ENCODE measurements around the gene ACSF2. TPM values are rescaled to one million over a fixed set of nuclear protein-coding genes. Genes with fewer than 3 reads are reported as not detected.

Gene ACSF2
- total and polyA plus RNA-seq, 8 donors, result 8.5 to 61.2 (median 22.5) TPM

- intact Hi-C loops (cut with DNase I), result no loop called here
- FAIRE-seq, result no peak
- 85 to 87% methylated on average over 14 of the region's 14 CpGs for WGBS, 2 donors
- no peak for TF ChIP-seq CTCF (IDR thresholded peaks at IDR 0.05)
- ATAC-seq, result no peak
- Histone ChIP-seq H3K4me1 (no peaks in the 10 kb centered on the region), H3K9me3 (no peaks in the 10 kb centered on the region), H3K36me3 (no peaks in the 10 kb centered on the region), H3K27ac (no peak overlapping the region), H3K4me3 (no peak overlapping the region), H3K27me3 (no peaks in the 10 kb centered on the region)
- DNase-seq, result peak in 1 of 6 donors; percentile 4
These were observed 35.6 kb downstream of the ACSF2 start for GRCh38 chr17:50461550-50462132.

- intact Hi-C loops (cut with DNase I), result no loop called here
- Histone ChIP-seq H3K36me3 (no peaks in the 10 kb centered on the region), H3K4me3 (no peak overlapping the region), H3K27me3 (no peaks in the 10 kb centered on the region), H3K4me1 (no peaks in the 10 kb centered on the region), H3K9me3 (no peaks in the 10 kb centered on the region), H3K27ac (no peak overlapping the region)
- 37 to 53% methylated on average over 9 of the region's 9 CpGs for WGBS, 2 donors
- no peak for TF ChIP-seq CTCF (IDR thresholded peaks at IDR 0.05)
- FAIRE-seq, result no peak
- ATAC-seq, result peak in 1 of 4 donors; percentile 6
- DNase-seq, result peak in 1 of 6 donors; percentile 19
These were observed 36.4 kb downstream of the ACSF2 start for GRCh38 chr17:50462446-50462845.

- no peak for FAIRE-seq
- 93 to 94% methylated on average over 3 of the region's 3 CpGs for WGBS, 2 donors
- no peaks in the 10 kb centered on the region for H3K36me3 ChIP-seq
- no peaks in the 10 kb centered on the region for H3K27me3 ChIP-seq
- no peak for ATAC-seq
- H3K4me1 ChIP-seq, result no peaks in the 10 kb centered on the region
- intact Hi-C loops (cut with DNase I), result no loop called here
- no peak overlapping the region for H3K27ac ChIP-seq
- no peak overlapping the region for H3K4me3 ChIP-seq
- no peaks in the 10 kb centered on the region for H3K9me3 ChIP-seq
- DNase-seq, result no peak
- TF ChIP-seq CTCF (IDR thresholded peaks at IDR 0.05), result no peak
These were observed 38.1 kb downstream of the ACSF2 start for GRCh38 chr17:50464121-50464520.

- FAIRE-seq (no peak), DNase-seq (peak in 1 of 6 donors; percentile 20), ATAC-seq (no peak)
- TF ChIP-seq CTCF (IDR thresholded peaks at IDR 0.05), result no peak
- Histone ChIP-seq H3K9me3 (no peaks in the 10 kb centered on the region), H3K4me3 (no peak overlapping the region), H3K27ac (no peak overlapping the region), H3K4me1 (no peaks in the 10 kb centered on the region), H3K27me3 (no peaks in the 10 kb centered on the region), H3K36me3 (no peaks in the 10 kb centered on the region)
- intact Hi-C loops (cut with DNase I), result no loop called here
- 77 to 83% methylated on average over 4 of the region's 4 CpGs for WGBS, 2 donors
These were observed 38.7 kb downstream of the ACSF2 start for GRCh38 chr17:50464736-50465135.

- intact Hi-C loops (cut with DNase I), result no loop called here
- ATAC-seq (no peak), FAIRE-seq (no peak), DNase-seq (peak in 1 of 6 donors; percentile 33)
- no peak overlapping the region for H3K4me3 ChIP-seq
- no peaks in the 10 kb centered on the region for H3K36me3 ChIP-seq
- no peaks in the 10 kb centered on the region for H3K4me1 ChIP-seq
- 63 to 71% methylated on average over 6 of the region's 6 CpGs for WGBS, 2 donors
- TF ChIP-seq CTCF (IDR thresholded peaks at IDR 0.05), result no peak
- H3K27ac ChIP-seq, result no peak overlapping the region
- no peaks in the 10 kb centered on the region for H3K27me3 ChIP-seq
- no peaks in the 10 kb centered on the region for H3K9me3 ChIP-seq
These were observed 39.2 kb downstream of the ACSF2 start for GRCh38 chr17:50465171-50465570.
